HepG2 (cell line): Measurements from ENCODE around the gene CHST14. TPM values are rescaled to one million over a fixed set of nuclear protein-coding genes. Genes with fewer than 3 reads are reported as not detected.

Experiments
- ARID2 ChIP-seq: sonication (generic); formaldehyde crosslinking; IDR thresholded peaks from 2 replicates; pipeline ENCODE4 v1.8.1; 2022; ENCODE audit warnings: mild to moderate bottlenecking, missing genetic modification reagents, borderline replicate concordance
- BORCS8-MEF2B ChIP-seq: sonication (generic); formaldehyde crosslinking; IDR thresholded peaks from 2 replicates; pipeline ENCODE4 v1.8.0; 2022; ENCODE audit warnings: mild to moderate bottlenecking, missing genetic modification reagents
- FOXA1 ChIP-seq, 2 experiments: fragments of 450-650 bp in 1 of 2; sonication (generic) in 1 of 2; formaldehyde crosslinking in 1 of 2; IDR thresholded peaks; 2 replicates each; pipeline versions ENCODE4 v1.4.0 to v1.6.1; 2016 to 2020; ENCODE audit warnings: missing genetic modification reagents in 1 of 2
- FOXM1 ChIP-seq: sonication (generic); formaldehyde crosslinking; IDR thresholded peaks from 2 replicates; pipeline ENCODE4 v1.5.0; 2020; ENCODE audit warnings: missing genetic modification reagents
- GTF2F1 ChIP-seq: fragments of 150-350 bp; IDR thresholded peaks from 2 replicates; pipeline ENCODE4 v1.6.1; 2014; ENCODE audit warnings: low read length
- MAFG ChIP-seq: sonication (generic); formaldehyde crosslinking; IDR thresholded peaks from 2 replicates; pipeline ENCODE4 v1.5.1; 2020; ENCODE audit warnings: mild to moderate bottlenecking, missing genetic modification reagents
- MXD4 ChIP-seq: IDR thresholded peaks from 2 replicates; pipeline ENCODE4 v1.6.1; 2016; ENCODE audit warnings: mild to moderate bottlenecking, missing biosample characterization, missing genetic modification reagents
- MYC ChIP-seq: sonication (generic); formaldehyde crosslinking; IDR thresholded peaks from 2 replicates; pipeline ENCODE4 v1.9.0; 2021; ENCODE audit warnings: missing genetic modification reagents, borderline replicate concordance
- NFIB ChIP-seq: sonication (generic); formaldehyde crosslinking; IDR thresholded peaks from 2 replicates; pipeline ENCODE4 v1.9.0; 2021; ENCODE audit warnings: missing genetic modification reagents, mild to moderate bottlenecking, borderline replicate concordance
- PATZ1 ChIP-seq: sonication (generic); formaldehyde crosslinking; IDR thresholded peaks from 2 replicates; pipeline ENCODE4 v1.4.0; 2020; ENCODE audit warnings: missing genetic modification reagents
- PRMT3 ChIP-seq: sonication (generic); formaldehyde crosslinking; IDR thresholded peaks from 2 replicates; pipeline ENCODE4 v1.8.1; 2022; ENCODE audit warnings: low read depth, mild to moderate bottlenecking, moderate library complexity, missing genetic modification reagents, borderline replicate concordance
- RARG ChIP-seq: sonication (generic); formaldehyde crosslinking; IDR thresholded peaks from 2 replicates; pipeline ENCODE4 v1.4.0; 2020; ENCODE audit warnings: low read depth, mild to moderate bottlenecking, missing genetic modification reagents
- SYNCRIP ChIP-seq: fragments of 200-400 bp; formaldehyde crosslinking; IDR thresholded peaks from 2 replicates; pipeline ENCODE4 v1.6.1; 2018; ENCODE audit warnings: mild to moderate bottlenecking, low read depth, low read length; ENCODE audit not compliant: insufficient read depth
- ZFP36L2 ChIP-seq: sonication (generic); formaldehyde crosslinking; IDR thresholded peaks from 2 replicates; pipeline ENCODE4 v1.4.0; 2020; ENCODE audit warnings: missing genetic modification reagents
- ZMYM3 ChIP-seq: sonication (generic); formaldehyde crosslinking; IDR thresholded peaks from 2 replicates; pipeline ENCODE4 v1.5.1; 2020; ENCODE audit warnings: mild to moderate bottlenecking, missing genetic modification reagents
- ZNF230 ChIP-seq: sonication (generic); formaldehyde crosslinking; IDR thresholded peaks from 2 replicates; pipeline ENCODE4 v1.4.0; 2020; ENCODE audit warnings: mild to moderate bottlenecking, missing genetic modification reagents
- ZNF329 ChIP-seq: sonication (generic); formaldehyde crosslinking; IDR thresholded peaks from 2 replicates; pipeline ENCODE4 v1.9.0; 2021; ENCODE audit warnings: low read depth, mild to moderate bottlenecking, missing genetic modification reagents
- ZNF350 ChIP-seq: sonication (generic); formaldehyde crosslinking; IDR thresholded peaks from 2 replicates; pipeline ENCODE4 v1.4.0; 2020; ENCODE audit warnings: mild to moderate bottlenecking, low read depth, missing genetic modification reagents, borderline replicate concordance
- ZNF850 ChIP-seq: sonication (generic); formaldehyde crosslinking; conservative IDR thresholded peaks from 2 replicates; pipeline ENCODE4 v1.9.0; 2021; ENCODE audit warnings: mild to moderate bottlenecking, missing genetic modification reagents
- polyA plus RNA-seq, 8 experiments: library from polyadenylated mRNA; depleted of rRNA in 3 of 8; stranded (reverse) in 7 of 8; unstranded in 1 of 8; fragments of >200 nt; fragmentation: Illumina TruSeq in 4 of 8; extraction: Trizol in 4 of 8; gene quantifications; 2 replicates each; pipeline versions ENCODE4 v1.2.1 to v1.2.3, GENCODE V29; 2011 to 2016; ENCODE audit warnings: low read depth in 4 of 8, missing spikeins in 1 of 8, mixed read lengths in 1 of 8; ENCODE audit not compliant: insufficient read depth in 1 of 8
- total RNA-seq, 5 experiments: library from RNA; depleted of rRNA; stranded (reverse); fragments of >200 nt; fragmentation: Illumina TruSeq; extraction: Trizol; gene quantifications; 2 replicates each; pipeline ENCODE4 v1.2.3, GENCODE V29; 2016; ENCODE audit warnings: low read depth in 1 of 5
- TF ChIP-seq, protein P1 (sequence below): sonication (generic); formaldehyde crosslinking; IDR thresholded peaks from 2 replicates; pipeline ENCODE4 v1.9.0; 2021; ENCODE audit warnings: missing genetic modification reagents, borderline replicate concordance
- TF ChIP-seq, protein P2 (sequence below): sonication (generic); formaldehyde crosslinking; IDR thresholded peaks from 2 replicates; pipeline ENCODE4 v1.4.0; 2020; ENCODE audit warnings: mild to moderate bottlenecking, missing genetic modification reagents
- TF ChIP-seq, protein P3 (sequence below), 2 experiments: sonication (generic) in 1 of 2; formaldehyde crosslinking in 1 of 2; IDR thresholded peaks; 2 replicates each; pipeline versions ENCODE4 v1.4.0 to v1.6.1; 2018 to 2020; ENCODE audit warnings: missing genetic modification reagents in 2 of 2, borderline replicate concordance in 1 of 2, low read depth in 1 of 2, mild to moderate bottlenecking in 1 of 2, missing biosample characterization in 1 of 2
- TF ChIP-seq, protein P4 (sequence below): sonication (generic); formaldehyde crosslinking; IDR thresholded peaks from 2 replicates; pipeline ENCODE4 v1.4.0; 2020; ENCODE audit warnings: missing genetic modification reagents, borderline replicate concordance

The CHST14 gene
- total and polyA plus RNA-seq, 2 of the 13 experiments (the other 11 are each of a cell fraction or from before 2014, with no cell fraction given): 8.9 to 12.4 TPM

DNA sequence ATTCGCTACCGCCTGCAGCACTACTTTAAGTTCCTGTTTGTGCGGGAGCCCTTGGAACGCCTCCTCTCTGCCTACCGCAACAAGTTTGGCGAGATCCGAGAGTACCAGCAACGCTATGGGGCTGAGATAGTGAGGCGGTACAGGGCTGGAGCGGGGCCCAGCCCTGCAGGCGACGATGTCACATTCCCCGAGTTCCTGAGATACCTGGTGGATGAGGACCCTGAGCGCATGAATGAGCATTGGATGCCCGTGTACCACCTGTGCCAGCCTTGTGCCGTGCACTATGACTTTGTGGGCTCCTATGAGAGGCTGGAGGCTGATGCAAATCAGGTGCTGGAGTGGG, 995 bp downstream of the CHST14 start (continued):
- TF ChIP-seq, protein P1, sequence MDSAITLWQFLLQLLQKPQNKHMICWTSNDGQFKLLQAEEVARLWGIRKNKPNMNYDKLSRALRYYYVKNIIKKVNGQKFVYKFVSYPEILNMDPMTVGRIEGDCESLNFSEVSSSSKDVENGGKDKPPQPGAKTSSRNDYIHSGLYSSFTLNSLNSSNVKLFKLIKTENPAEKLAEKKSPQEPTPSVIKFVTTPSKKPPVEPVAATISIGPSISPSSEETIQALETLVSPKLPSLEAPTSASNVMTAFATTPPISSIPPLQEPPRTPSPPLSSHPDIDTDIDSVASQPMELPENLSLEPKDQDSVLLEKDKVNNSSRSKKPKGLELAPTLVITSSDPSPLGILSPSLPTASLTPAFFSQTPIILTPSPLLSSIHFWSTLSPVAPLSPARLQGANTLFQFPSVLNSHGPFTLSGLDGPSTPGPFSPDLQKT (CRISPR knock-in tag): no peak
- TF ChIP-seq, protein P2, sequence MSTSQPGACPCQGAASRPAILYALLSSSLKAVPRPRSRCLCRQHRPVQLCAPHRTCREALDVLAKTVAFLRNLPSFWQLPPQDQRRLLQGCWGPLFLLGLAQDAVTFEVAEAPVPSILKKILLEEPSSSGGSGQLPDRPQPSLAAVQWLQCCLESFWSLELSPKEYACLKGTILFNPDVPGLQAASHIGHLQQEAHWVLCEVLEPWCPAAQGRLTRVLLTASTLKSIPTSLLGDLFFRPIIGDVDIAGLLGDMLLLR (CRISPR knock-in tag): 0 out of 2 replicates have a peak, but pooled peaks have one; percentile 2
- no peak for TF ChIP-seq MAFG (CRISPR knock-in tag)
- no peak for TF ChIP-seq ZFP36L2
- TF ChIP-seq ZMYM3 (CRISPR knock-in tag): no peak
- TF ChIP-seq RARG (CRISPR knock-in tag): no peak
- no peak for TF ChIP-seq SYNCRIP
- TF ChIP-seq ZNF230 (CRISPR knock-in tag): no peak
- TF ChIP-seq FOXM1 (CRISPR knock-in tag): no peak
- no peak for TF ChIP-seq PATZ1 (CRISPR knock-in tag)
- no peak for TF ChIP-seq PRMT3 (CRISPR knock-in tag)
- no peak for TF ChIP-seq FOXA1 (IDR thresholded peaks at IDR 0.05)
- TF ChIP-seq FOXA1 (CRISPR knock-in tag; IDR thresholded peaks at IDR 0.05): no peak
- TF ChIP-seq NFIB (CRISPR knock-in tag): no peak
- peak; percentile 24; the same call in 1 of the 2 replicates for TF ChIP-seq BORCS8-MEF2B (CRISPR knock-in tag)
- TF ChIP-seq, protein P3, sequence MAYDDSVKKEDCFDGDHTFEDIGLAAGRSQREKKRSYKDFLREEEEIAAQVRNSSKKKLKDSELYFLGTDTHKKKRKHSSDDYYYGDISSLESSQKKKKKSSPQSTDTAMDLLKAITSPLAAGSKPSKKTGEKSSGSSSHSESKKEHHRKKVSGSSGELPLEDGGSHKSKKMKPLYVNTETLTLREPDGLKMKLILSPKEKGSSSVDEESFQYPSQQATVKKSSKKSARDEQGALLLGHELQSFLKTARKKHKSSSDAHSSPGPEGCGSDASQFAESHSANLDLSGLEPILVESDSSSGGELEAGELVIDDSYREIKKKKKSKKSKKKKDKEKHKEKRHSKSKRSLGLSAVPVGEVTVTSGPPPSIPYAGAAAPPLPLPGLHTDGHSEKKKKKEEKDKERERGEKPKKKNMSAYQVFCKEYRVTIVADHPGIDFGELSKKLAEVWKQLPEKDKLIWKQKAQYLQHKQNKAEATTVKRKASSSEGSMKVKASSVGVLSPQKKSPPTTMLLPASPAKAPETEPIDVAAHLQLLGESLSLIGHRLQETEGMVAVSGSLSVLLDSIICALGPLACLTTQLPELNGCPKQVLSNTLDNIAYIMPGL (CRISPR knock-in tag; IDR thresholded peaks at IDR 0.05; ENCODE audit: borderline replicate concordance in 1 of 2, low read depth in 1 of 2): no peak
- TF ChIP-seq MYC: no peak
- TF ChIP-seq, protein P4, sequence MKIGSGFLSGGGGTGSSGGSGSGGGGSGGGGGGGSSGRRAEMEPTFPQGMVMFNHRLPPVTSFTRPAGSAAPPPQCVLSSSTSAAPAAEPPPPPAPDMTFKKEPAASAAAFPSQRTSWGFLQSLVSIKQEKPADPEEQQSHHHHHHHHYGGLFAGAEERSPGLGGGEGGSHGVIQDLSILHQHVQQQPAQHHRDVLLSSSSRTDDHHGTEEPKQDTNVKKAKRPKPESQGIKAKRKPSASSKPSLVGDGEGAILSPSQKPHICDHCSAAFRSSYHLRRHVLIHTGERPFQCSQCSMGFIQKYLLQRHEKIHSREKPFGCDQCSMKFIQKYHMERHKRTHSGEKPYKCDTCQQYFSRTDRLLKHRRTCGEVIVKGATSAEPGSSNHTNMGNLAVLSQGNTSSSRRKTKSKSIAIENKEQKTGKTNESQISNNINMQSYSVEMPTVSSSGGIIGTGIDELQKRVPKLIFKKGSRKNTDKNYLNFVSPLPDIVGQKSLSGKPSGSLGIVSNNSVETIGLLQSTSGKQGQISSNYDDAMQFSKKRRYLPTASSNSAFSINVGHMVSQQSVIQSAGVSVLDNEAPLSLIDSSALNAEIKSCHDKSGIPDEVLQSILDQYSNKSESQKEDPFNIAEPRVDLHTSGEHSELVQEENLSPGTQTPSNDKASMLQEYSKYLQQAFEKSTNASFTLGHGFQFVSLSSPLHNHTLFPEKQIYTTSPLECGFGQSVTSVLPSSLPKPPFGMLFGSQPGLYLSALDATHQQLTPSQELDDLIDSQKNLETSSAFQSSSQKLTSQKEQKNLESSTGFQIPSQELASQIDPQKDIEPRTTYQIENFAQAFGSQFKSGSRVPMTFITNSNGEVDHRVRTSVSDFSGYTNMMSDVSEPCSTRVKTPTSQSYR: no peak
- no peak for TF ChIP-seq GTF2F1
- TF ChIP-seq ZNF329: no peak
- no peak for TF ChIP-seq ZNF350 (CRISPR knock-in tag)
- TF ChIP-seq MXD4: no peak
- no peak for TF ChIP-seq ZNF850 (CRISPR knock-in tag)
- peak; percentile 84 for TF ChIP-seq ARID2 (CRISPR knock-in tag)
